Measurements from ENCODE around the gene OR10V1.

The OR10V1 gene

DNA sequence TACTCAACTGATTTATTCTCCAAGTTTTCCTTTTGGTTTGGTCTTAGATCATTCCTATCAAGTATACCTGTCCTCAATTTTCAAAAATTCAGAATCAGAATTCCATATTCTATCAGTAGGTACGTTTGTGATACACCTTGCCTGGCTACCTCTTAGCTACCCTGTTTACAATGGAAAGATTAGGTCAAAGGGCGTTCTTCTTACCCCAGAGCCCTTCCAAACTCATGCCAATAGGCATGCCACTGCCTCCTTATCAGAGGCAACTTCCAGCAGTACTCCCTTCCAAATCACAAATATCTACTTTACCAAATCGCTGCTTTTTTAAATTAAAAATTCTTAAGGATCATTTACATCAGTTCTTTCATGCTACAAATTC, 45.8 kb downstream of the OR10V1 start:
- peaks cover 40% of the 10 kb centered on the region for H3K36me3 ChIP-seq (ENCODE audit: insufficient read depth, low read length)
- H3K9ac ChIP-seq (ENCODE audit: low read depth, low read length), result peak overlapping the region; percentile 92
- H3K4me2 ChIP-seq (ENCODE audit: low read length), result peak overlapping the region; percentile 86
- peaks cover 20% of the 10 kb centered on the region for H3K4me1 ChIP-seq (ENCODE audit: control insufficient read depth, insufficient read depth, low read length)
- peak overlapping the region; percentile 77 for H3K4me3 ChIP-seq (ENCODE audit: low read length)
- no peaks in the 10 kb centered on the region for H3K27me3 ChIP-seq (ENCODE audit: control insufficient read depth, insufficient read depth, low read length)
- H3K9me3 ChIP-seq (replicated peaks; ENCODE audit: low read length), result no peaks in the 10 kb centered on the region

DNA sequence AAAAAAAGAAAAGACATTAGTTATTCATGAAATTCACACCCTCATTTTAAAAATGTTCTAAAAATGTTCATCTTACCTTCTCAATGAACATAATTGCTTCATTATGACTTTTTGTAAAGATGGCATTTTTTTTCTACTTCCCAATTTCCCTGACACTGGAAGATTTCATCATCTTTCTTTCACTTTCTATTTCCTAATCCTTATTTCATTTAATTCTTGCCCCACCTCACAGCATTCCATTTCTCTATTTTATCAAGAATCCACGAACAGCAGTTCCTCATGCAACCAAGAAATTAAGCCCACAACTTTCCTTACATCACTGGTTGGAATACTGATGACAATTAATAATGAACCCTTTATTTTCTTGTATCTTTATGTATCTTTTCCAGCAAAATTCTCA, 46.7 kb downstream of the OR10V1 start:
- Histone ChIP-seq H3K27me3 (ENCODE audit: control insufficient read depth, insufficient read depth, low read length) (no peaks in the 10 kb centered on the region), H3K36me3 (ENCODE audit: insufficient read depth, low read length) (peaks cover 46% of the 10 kb centered on the region), H3K4me2 (ENCODE audit: low read length) (peak overlapping the region; percentile 86), H3K4me1 (ENCODE audit: control insufficient read depth, insufficient read depth, low read length) (peaks cover 20% of the 10 kb centered on the region), H3K9me3 (replicated peaks; ENCODE audit: low read length) (no peaks in the 10 kb centered on the region), H3K9ac (ENCODE audit: low read depth, low read length) (peak overlapping the region; percentile 92), H3K4me3 (ENCODE audit: low read length) (peak overlapping the region; percentile 77)

Data from skeletal muscle satellite cell (primary cell).